IPS-11a (cell line): ENCODE measurements around the gene ZNF214.

Experiments
- H3K4me3 ChIP-seq: one replicate; pipeline ENCODE4 v1.5.1; 2013; ENCODE audit warnings: low read depth, low read length, control low read depth

ZNF214 gene

DNA sequence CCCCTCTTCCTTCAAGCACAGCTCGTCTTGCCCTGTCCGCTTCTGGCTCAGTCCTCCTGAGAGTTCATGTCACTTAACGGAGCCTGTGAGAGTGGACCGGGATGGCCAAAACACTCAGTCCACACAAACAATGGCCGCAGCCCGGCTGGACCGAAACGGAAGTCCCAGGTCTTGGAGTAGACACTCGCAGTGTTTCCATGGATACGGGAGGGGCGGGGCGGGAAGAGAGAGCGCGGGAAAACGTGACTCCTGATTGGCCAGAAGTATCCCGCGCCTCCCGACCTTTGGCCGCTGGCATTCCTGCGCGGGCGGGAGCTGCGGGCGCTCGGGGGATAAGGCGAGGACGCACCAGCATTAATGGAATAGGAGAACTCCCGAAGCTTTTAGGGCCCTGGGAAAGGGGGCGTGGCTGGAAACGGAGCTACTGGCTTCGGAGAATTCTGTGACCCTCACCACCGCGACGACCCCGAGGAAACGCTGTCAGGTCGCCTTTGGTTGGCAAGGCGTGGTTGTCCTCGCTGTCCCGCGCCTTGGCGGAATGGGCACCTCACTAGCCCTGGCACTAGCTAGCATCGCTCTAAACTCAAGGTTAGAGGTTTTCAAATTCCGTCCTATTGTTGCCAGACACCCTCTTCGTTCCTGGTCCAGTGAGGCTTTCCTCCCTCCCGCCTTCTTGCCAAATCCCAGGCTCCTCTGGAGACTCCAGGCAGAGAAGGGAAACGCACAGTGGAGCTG, at the start of gene ZNF214, which contains the start of gene NLRP14:
Gene ZNF214, minus strand, starts transcription at position 164 of the 735 bp plus-strand sequence. CDS start 17,511 bp downstream, outside the sequence.
Gene NLRP14, plus strand, starts transcription at position 297 of the 735 bp plus-strand sequence. CDS start 18,108 bp downstream, outside the sequence.
- H3K4me3 ChIP-seq: peak within 1 kb of the TSS; percentile 90

DNA sequence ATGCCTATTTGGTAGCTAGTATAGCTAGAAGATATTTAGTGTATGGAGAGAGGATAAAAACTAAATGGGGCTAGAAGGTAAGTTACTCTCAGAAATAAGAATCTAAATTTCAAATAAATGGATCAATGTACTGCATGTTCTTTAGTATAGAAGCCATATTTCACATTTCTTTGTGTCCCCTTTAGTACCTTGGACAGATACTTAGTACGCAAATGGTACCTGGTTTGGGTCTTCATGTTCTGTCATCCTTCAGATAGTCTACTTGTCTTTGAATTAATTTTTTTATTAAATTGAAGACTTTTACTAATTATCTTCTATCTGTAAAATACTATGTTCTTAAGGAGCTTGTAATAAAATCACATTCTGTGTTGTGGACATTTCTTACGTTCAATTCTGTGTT, 42.4 kb upstream of the ZNF214 start:
- H3K4me3 ChIP-seq: no peak overlapping the region

DNA sequence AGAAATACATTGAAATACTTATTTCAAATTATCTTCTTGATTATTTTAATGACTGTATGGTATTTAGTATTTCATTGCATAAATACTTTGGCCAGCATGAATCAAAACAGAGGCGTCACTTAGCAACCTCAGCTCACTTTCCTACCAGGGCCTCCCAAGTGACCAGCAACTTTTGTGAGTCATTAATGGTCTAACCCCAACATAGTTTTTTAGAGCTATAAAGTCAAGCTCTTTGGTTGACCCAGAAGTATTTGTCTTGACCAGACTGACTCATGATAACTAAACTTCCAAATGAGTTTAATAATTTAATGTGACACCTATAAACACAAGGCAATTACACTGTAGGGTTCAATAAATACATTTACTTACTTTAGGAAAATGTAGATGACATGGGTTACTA, 40.7 kb upstream of the ZNF214 start:
- H3K4me3 ChIP-seq: no peak overlapping the region

DNA sequence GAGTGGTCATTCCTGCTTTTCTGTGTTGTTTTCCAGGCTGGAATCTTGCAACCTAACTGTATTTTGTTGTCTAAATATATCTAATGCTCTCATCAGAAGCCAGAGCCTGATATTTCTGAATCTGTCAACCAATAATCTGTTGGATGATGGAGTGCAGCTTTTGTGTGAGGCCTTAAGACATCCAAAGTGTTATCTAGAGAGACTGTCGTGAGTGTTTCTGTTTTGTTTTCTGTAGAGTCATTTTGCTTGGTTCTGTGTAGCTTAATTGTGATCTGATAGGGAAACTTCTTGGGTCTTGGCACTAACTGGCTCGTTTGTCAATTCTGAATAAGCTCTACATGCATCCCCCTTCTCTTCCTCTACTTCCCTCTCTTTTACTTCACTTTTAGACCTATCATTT, 37.5 kb upstream of the ZNF214 start:
- H3K4me3 ChIP-seq: no peak overlapping the region

DNA sequence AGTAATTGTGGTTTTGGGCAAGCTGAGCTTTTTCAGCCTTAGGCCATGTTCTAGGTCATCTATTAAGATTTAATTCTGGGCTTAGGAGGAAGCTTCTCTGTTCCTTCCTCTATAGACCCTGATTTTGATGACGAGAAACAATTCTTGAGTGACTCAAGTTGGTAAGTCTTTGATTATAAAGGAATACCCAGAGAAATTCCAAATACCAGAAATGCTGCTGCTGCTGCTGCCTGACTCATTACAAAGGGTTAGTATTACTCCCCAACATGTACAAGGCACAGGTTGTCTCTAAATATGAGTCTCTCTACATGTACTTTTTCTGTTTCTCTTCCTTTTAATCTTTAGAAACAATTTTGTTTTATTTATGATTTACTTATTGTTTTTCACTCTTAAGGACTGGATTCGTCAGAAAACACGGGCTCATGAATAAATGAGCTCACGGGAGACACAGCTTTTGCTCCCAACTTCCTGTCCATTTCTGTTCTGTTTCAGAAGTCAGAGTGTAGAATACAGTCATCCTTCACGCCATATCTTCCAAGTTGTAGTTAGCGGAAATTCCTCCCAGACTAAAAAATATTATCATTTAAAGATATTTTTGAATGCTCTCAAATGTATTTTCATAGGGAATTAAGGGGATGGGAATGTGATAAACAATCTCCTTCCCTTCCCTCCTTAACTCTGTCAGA, 36.8 kb upstream of the ZNF214 start:
- H3K4me3 ChIP-seq: no peak overlapping the region

DNA sequence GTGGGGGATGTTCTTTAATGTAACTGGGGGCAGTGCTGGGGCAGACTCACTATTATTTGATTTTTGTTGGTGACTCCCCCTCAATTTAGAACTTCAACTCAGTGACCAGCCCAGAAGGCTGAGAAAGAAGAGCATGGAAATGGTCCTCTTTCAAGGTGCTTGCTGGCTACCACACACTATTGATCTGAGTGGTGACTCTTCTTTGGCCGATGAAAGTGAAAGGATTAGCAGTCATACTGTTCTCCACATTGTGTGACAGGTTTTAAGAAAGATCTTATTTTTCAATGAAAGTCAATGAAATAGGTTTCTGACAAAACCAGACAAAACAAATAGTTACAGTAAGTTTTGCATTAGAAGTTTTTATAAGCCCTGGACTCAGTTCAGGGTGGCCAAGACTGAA, 30.0 kb upstream of the ZNF214 start:
- H3K4me3 ChIP-seq: no peak overlapping the region

DNA sequence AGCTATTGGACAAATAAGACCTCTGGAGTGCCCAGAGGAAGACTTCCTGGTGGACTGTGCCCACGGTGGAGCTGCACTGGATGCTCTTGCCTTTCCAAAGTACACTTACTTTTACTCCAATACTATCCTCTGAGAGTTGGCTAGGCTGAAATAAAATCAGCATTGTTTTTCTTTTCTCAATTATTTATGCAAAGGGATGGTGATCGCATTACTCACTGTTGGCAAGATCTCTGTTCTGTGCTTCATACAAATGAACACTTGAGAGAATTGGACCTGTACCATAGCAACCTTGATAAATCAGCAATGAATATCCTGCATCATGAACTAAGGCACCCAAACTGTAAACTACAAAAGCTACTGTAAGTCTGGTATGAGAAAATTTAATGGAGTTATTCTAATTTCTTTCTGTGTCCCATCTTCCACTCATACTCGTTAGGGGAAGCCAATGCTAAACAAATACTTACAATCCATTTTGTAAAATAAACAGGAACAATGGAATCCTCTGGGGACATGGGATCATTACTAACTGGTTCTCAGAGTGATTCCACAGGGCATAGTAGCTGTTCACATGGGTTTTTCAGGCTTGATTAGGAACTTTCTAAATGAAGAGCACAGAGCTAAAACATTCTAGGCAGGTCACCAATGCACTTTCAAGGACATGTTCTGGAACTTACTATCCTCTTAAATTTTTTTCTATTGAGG, 26.5 kb upstream of the ZNF214 start:
- H3K4me3 ChIP-seq: no peak overlapping the region

DNA sequence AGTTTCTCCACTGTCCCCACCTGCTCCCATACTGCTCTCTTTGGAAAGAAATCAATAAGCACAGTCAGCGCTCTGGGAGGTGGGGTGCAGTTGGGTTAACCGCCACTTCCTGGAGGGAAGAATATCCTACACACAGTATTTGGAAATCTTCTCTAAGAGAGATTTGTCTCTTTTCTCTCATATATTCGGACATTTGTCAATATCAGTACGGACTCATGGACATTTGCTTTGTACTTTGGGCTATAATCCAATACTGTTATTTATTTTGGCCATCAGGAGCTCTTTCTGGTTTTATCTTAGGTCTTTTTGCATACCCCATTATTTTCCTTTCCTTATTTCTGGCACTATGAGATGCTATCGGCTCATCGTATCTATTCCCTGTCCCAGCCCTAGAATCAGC, 13.9 kb upstream of the ZNF214 start:
- no peak overlapping the region for H3K4me3 ChIP-seq

DNA sequence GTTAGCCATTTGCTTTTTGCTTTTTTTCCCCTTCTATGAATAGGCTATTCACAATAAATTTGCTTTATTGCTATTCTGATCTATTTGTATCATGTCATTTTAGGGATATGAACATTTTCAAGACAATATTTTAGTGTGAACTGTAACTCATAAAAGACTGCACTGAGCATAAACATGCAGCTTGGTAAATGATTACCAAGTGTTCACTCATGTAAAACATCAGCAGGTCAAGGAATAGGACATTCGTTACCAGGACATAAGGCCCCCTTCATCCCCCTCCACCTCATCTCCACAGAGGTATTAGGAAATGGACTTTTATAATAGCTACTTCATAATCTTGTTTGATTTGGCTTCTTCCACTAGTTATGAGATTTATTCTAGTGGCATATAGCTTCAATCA, 12.5 kb upstream of the ZNF214 start:
- no peak overlapping the region for H3K4me3 ChIP-seq

DNA sequence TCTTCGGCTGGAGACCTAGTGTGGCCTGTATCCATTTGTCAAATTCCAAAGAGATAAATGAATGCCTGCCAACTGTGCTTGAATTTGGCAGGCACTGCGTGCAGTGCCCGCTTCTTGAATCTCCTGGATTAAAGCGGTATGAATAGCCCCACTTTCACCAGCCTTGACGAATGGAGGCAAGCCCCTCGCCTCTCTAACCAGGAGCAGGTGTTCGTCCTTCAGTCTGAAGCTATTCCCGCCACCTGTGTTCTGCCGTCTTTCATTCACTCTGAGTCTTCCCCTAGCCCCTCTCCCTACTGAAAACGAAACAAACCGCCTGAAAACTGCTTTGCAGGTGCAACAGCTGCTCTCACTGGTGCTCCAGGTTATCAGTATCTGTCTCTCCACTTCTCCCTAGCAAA, 11.3 kb upstream of the ZNF214 start:
- H3K4me3 ChIP-seq: no peak overlapping the region

DNA sequence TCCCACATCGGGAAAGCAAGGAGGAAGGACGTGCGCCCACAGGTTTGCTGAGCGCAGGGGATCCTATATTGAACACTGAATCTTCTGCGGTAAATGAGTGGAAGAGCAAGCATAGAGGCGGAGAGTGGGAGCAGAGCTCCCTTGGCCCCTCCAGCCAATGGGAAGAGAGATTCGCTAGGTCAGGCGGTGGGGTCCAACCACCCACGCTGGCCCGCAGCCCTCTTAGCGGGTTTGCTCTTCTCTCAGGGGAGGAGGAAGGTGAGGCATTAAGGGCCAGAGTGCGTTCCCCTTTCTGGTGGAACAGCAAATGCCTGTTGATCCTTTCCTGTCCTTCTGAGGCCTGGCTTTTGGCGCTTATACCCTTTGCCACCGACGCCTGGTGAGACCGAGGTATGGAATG, 10.7 kb upstream of the ZNF214 start:
- H3K4me3 ChIP-seq: no peak overlapping the region

DNA sequence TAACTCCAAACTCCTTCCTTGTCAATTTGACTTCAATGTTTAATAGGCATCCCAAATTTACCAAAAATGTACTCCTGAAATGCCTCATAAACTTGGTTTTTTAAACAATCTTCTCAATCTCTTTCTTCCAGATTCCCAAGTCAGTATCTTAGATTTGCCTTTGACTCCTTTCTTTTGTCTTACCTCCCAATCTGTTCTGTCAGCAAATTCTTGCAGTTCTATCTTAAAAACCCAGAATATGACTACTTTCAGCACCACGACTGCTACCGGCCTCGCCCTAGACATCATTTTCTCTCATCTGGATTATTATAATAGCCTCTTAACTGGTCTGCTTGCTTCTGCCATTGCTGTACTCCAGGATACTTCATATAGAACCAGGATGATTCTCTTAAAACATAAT, 8.0 kb upstream of the ZNF214 start:
- no peak overlapping the region for H3K4me3 ChIP-seq

DNA sequence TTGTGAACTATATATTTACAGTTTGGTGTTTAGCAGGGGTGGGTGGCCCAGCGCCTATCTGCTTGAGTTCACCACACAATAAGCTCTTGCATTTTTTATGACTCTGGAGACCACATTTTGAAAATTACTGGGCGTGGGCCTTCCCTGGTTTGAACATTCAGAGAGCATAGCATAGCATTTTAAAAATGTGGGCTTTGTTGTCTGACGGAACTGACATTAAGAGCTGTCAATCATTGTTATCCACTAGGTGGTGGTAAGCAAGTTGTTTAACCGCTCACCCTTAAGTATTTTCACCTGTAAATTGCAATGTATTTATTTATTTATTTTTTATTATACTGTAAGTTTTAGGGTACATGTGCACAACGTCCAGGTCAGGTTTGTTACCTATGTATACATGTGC, 1.2 kb upstream of the ZNF214 start:
- no peak overlapping the region for H3K4me3 ChIP-seq

DNA sequence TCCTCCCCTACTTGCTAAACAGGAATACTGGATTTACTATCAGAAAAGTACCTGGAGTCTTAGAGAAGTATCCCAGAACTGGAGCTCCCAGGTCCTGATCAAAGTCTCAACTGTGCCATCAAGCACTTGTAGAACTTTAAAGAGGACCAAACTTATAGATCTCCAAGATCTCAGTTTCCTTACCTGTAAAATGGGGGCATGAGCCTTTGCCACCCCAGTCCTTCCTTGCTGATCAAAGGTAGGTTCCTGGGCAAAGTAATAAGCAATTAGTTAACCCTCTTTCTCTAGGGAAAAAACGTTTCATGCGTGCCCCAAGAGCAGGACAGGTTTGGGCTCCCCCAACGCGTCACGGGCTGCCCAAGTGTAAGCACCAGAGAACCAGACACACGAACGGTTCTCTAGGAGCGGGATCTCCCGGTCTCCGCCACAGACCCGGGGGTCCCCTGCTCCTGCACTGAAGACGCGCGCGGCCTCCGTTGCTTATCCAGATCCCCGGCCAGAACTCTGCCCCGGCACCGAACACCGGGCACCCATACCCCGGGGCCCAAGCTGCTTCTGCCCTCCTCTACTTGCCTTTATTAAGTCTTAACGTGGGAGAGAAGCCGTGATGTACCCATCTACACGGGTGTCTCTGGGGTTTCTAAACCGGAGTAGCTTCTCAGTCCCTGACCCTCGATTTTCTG, 505 bp downstream of the ZNF214 start:
- peak overlapping the region; percentile 90 for H3K4me3 ChIP-seq

DNA sequence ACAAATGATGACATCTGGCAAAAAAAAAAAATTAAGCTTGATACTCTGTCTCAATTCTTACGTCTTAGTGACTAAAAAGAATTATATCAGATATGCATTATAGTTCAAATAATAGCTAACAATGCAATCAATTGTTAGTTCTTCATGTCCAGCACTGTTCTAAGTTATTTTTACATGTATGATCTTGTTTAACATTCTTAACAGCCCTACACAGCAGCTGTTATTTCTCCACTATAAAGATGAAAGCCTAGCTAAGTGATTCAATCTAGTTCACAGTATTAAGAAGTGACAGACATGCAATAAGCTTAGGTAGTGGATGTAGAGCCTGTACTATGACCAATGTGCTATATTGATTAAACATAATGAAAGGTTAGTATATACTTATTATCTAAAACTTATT, 4.1 kb downstream of the ZNF214 start:
- H3K4me3 ChIP-seq: no peak overlapping the region

DNA sequence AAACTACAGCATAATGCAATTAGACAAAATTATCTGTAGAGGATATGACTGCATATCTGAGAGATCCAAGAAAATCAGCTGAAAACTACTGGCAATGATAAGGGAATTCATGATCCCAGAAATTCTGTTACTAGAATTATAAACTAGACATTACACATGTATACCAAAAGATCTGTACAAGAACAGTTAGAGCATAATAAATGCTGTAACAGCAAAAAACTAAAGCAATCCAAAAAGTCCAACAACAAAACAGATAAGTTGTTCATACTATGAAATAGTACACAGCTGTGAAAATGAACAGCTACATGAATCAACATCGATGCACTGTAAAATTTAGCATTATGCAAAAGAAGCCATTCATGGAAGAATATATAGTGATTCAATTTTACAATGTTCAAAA, 6.0 kb downstream of the ZNF214 start:
- no peak overlapping the region for H3K4me3 ChIP-seq

DNA sequence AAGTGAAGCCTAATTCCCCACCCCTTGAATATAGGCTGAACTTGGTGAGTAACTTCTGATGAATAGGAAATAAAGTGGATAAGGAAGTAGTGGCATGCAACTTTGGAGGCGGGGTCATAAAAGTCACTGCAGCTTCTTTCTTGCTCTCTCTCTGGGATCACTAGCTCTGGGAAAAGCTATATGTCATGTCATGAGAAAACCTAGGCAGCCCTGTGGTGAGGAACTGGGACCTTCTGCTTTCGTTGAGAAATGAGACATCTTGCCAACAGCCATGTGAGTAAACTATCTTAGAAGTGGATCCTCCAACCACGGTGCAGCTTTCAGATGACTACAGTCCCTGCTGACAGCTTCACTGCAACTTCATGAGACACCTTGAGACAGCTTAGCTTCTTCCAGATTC, 15.7 kb downstream of the ZNF214 start:
- no peak overlapping the region for H3K4me3 ChIP-seq

DNA sequence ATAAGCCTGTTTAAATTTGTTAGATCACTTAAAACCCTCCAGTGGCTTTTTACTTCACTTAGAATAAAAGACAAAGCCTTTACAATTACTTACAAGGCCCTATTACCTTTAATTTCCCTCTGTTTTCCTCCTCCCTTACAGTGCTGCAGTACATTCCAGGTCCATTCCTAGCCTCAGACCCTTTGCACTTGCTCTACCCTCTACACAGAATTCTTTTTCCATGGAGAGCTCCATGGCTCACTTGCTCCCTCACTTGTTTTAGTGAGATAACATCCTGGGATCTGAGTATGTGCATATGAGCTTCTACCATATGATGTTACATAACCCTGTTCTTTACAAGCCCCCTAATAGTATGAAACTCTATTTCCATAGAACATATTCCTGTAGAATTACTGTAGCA, 24.4 kb downstream of the ZNF214 start:
- no peak overlapping the region for H3K4me3 ChIP-seq

DNA sequence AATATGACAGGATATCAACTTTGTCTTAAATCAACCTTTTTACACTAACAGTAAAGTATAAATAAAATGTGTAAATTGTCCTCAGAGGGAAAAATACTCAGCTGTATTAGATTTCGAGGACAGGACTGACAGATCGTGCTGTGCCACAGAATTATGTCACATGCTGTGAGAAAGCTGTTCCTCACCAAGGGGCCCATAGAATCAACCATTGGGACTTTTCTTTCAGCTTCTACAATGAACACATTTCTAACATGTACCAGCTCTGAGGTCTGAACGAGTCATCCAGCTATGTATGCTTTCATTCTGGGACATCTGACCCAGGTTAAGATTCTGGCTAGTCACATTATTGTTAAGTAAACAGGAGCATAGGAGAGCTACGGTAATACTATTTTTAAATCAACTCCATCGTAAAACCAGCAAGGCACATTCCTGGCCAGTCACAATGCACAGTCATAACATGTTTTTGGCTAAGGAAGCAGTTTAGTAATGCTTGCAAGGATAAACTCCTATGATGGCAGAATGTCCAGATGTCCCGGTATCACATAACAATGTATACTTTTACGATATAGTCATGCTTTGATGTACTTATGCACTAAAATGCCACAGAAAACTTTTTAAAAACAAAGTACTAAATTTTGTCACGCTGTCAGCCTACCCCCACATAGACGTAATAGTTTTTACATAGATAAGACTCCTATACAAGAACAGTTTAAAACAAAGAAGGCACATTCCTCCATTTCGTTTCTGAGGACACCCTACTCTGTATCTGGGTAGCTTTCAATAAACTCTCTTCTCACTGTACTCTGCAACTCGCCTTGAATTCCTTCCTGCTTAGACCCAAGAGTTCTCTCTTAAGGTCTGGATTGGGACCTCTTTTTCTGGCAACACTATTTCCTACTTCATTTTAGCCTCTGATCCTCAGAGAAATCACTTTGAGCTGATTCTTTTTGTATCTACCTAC, 27.4 kb downstream of the ZNF214 start:
- no peak overlapping the region for H3K4me3 ChIP-seq

DNA sequence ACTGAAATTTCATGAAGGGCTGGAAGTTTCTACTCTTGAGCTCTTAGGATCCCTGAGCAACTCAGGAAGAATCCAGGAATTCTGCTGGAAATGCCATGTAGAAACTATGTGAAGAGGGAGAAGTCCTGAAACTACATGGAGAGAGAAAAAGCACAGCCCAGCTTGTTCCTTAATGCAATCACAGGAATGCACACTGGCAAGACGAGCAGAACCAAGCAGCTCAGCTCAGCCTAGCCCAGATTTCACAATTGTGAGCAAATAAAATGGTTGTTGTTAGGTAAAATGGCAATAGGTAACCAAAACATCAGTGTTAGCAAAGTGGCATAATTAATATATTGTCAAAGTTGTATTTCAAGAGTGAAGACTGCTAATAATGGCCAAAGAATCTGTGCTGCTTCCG, 28.1 kb downstream of the ZNF214 start:
- no peak overlapping the region for H3K4me3 ChIP-seq
